SK-N-SH (cell line): Measurements from ENCODE around the gene BEND3. TPM values are rescaled to one million over a fixed set of nuclear protein-coding genes. Genes with fewer than 3 reads are reported as not detected.

Experiments
- CTCF ChIA-PET: fragments of 300-600, 350-600 bp; formaldehyde crosslinking; extraction: SDS; loops from one replicate; lab custom pipeline; 2021; lab: Yijun Ruan, JAX
- POLR2A ChIA-PET: fragments of 350-600 bp; sonication (Branson Sonifier 250); formaldehyde crosslinking; extraction: SDS; loops from one replicate; lab custom pipeline; 2020; ENCODE audit warnings: antibody characterized with exemption, inconsistent platforms; lab: Yijun Ruan, JAX
- DNase-seq: peaks from one replicate; pipeline ENCODE4 v3.0.0; 2012
- H2AFZ ChIP-seq: fragments of 200-600 bp; sonication (generic); 2 replicates; pipeline ENCODE4 v1.8.1; 2016; ENCODE audit warnings: antibody characterized with exemption, mild to moderate bottlenecking, low read depth
- H3F3A ChIP-seq: fragments of 200-600 bp; sonication (generic); replicated peaks from 2 replicates; pipeline ENCODE3; 2016; ENCODE audit warnings: antibody characterized with exemption, mild to moderate bottlenecking; ENCODE audit not compliant: insufficient read depth
- H3K27ac ChIP-seq, 2 experiments: fragments of 200-500 bp in 1 of 2; fragments of 200-600 bp in 1 of 2; sonication (Bioruptor generic) in 1 of 2; sonication (generic), shearing (Covaris generic) in 1 of 2; 2 replicates each; pipeline versions ENCODE4 v1.5.1 to v1.6.1; 2014 to 2016; ENCODE audit warnings: low read depth in 2 of 2, inconsistent platforms in 1 of 2, low read length in 1 of 2, mild to moderate bottlenecking in 1 of 2, mixed read lengths in 1 of 2
- H3K27me3 ChIP-seq: fragments of 200-600 bp; sonication (generic), shearing (Covaris generic); 2 replicates; pipeline ENCODE4 v1.6.1; 2016; ENCODE audit warnings: mixed run types; ENCODE audit not compliant: insufficient read depth
- H3K36me3 ChIP-seq, 2 experiments: fragments of 200-500 bp in 1 of 2; fragments of 200-600 bp in 1 of 2; sonication (Bioruptor generic) in 1 of 2; sonication (generic) in 1 of 2; replicated peaks in 1 of 2; 2 replicates each; pipeline versions ENCODE3 to v1.5.1; 2014 to 2016; ENCODE audit warnings: low read length in 1 of 2, mild to moderate bottlenecking in 1 of 2; ENCODE audit not compliant: insufficient read depth in 2 of 2, control insufficient read depth in 1 of 2
- H3K4me1 ChIP-seq, 2 experiments: fragments of 200-500 bp in 1 of 2; fragments of 200-600 bp in 1 of 2; sonication (Bioruptor generic) in 1 of 2; sonication (generic), shearing (Covaris generic) in 1 of 2; 2 replicates each; pipeline versions ENCODE4 v1.5.1 to v1.6.1; 2014 to 2016; ENCODE audit warnings: low read depth in 1 of 2, low read length in 1 of 2, mixed run types in 1 of 2; ENCODE audit not compliant: insufficient read depth in 2 of 2, control insufficient read depth in 1 of 2
- H3K4me2 ChIP-seq: fragments of 200-600 bp; sonication (generic), shearing (Covaris generic); 2 replicates; pipeline ENCODE4 v1.6.1; 2017; ENCODE audit warnings: mixed run types
- H3K4me3 ChIP-seq, 2 experiments: fragments of 200-500 bp in 1 of 2; fragments of 200-600 bp in 1 of 2; sonication (Bioruptor generic) in 1 of 2; sonication (generic), shearing (Covaris generic) in 1 of 2; 2 replicates each; pipeline versions ENCODE4 v1.5.1 to v1.8.1; 2014 to 2016; ENCODE audit warnings: low read depth in 2 of 2, inconsistent platforms in 1 of 2, low read length in 1 of 2, mild to moderate bottlenecking in 1 of 2, mixed read lengths in 1 of 2, moderate library complexity in 1 of 2
- H3K79me2 ChIP-seq: fragments of 200-600 bp; sonication (generic); 2 replicates; pipeline ENCODE4 v1.8.1; 2017; ENCODE audit warnings: mild to moderate bottlenecking; ENCODE audit not compliant: insufficient read depth
- H3K9ac ChIP-seq: fragments of 200-600 bp; sonication (generic); 2 replicates; pipeline ENCODE4 v1.6.1; 2017; ENCODE audit warnings: mixed run types
- H3K9me2 ChIP-seq: fragments of 200-600 bp; sonication (generic); 2 replicates; pipeline ENCODE4 v1.6.1; 2017; ENCODE audit warnings: mixed run types
- H3K9me3 ChIP-seq: fragments of 200-600 bp; sonication (generic); 2 replicates; pipeline ENCODE4 v1.6.1; 2017; ENCODE audit warnings: mixed run types, mild to moderate bottlenecking, moderate library complexity
- H4K20me1 ChIP-seq: fragments of 200-600 bp; sonication (generic); 2 replicates; pipeline ENCODE4 v1.6.1; 2017; ENCODE audit warnings: mild to moderate bottlenecking, mixed run types; ENCODE audit not compliant: insufficient read depth
- CHD2 ChIP-seq: fragments of 150-350 bp; IDR thresholded peaks from 2 replicates; pipeline ENCODE4 v1.6.1; 2018; ENCODE audit warnings: low read length; ENCODE audit not compliant: partially characterized antibody
- EP300 ChIP-seq, 2 experiments: IDR thresholded peaks; 2 replicates each; pipeline versions ENCODE4 v1.4.0 to v1.6.1; 2012; ENCODE audit warnings: borderline replicate concordance in 1 of 2, low read depth in 1 of 2, low read length in 1 of 2
- EZH2phosphoT487 ChIP-seq: fragments of 200-600 bp; sonication (generic); IDR thresholded peaks from 2 replicates; pipeline ENCODE4 v1.6.1; 2017; ENCODE audit warnings: low read depth, mixed run types, mild to moderate bottlenecking, antibody characterized with exemption, moderate library complexity, borderline replicate concordance
- FOSL2 ChIP-seq: IDR thresholded peaks from 2 replicates; pipeline ENCODE4 v1.4.0; 2012; ENCODE audit warnings: low read depth, mild to moderate bottlenecking, moderate library complexity, borderline replicate concordance
- FOXJ3 ChIP-seq: sonication (generic); formaldehyde crosslinking; IDR thresholded peaks from 2 replicates; pipeline ENCODE4 v1.5.1; 2020; ENCODE audit warnings: mild to moderate bottlenecking, missing genetic modification reagents
- FOXM1 ChIP-seq: IDR thresholded peaks from 2 replicates; pipeline ENCODE4 v1.4.0; 2012; ENCODE audit warnings: low read depth, mild to moderate bottlenecking
- GABPA ChIP-seq: IDR thresholded peaks from 2 replicates; pipeline ENCODE4 v1.4.0; 2012; ENCODE audit warnings: low read depth, mild to moderate bottlenecking
- GATA2 ChIP-seq: sonication (generic); formaldehyde crosslinking; IDR thresholded peaks from 2 replicates; pipeline ENCODE4 v1.5.0; 2020; ENCODE audit warnings: mild to moderate bottlenecking, missing genetic modification reagents
- JUND ChIP-seq: IDR thresholded peaks from 2 replicates; pipeline ENCODE4 v1.4.0; 2012
- MAX ChIP-seq: IDR thresholded peaks from 2 replicates; pipeline ENCODE4 v1.4.0; 2012; ENCODE audit warnings: low read depth
- MEF2A ChIP-seq: IDR thresholded peaks from 2 replicates; pipeline ENCODE4 v1.4.0; 2012; ENCODE audit warnings: low read depth, borderline replicate concordance
- MXI1 ChIP-seq: IDR thresholded peaks from 2 replicates; pipeline ENCODE4 v1.6.1; 2012; ENCODE audit warnings: mild to moderate bottlenecking, low read depth, low read length, improper control_type of control experiment
- NFIC ChIP-seq: IDR thresholded peaks from 2 replicates; pipeline ENCODE4 v1.4.0; 2012; ENCODE audit warnings: borderline replicate concordance
- NRF1 ChIP-seq: IDR thresholded peaks from 2 replicates; pipeline ENCODE4 v1.6.1; 2012; ENCODE audit warnings: low read depth, mild to moderate bottlenecking, low read length
- PBX3 ChIP-seq: IDR thresholded peaks from 2 replicates; pipeline ENCODE4; 2012
- POLR2AphosphoS5 ChIP-seq: IDR thresholded peaks from 2 replicates; pipeline ENCODE4 v1.6.1; 2012; ENCODE audit warnings: low read depth, low read length
- RAD21 ChIP-seq: IDR thresholded peaks from 2 replicates; pipeline ENCODE4 v1.6.1; 2012; ENCODE audit warnings: mild to moderate bottlenecking, low read length
- REST ChIP-seq: IDR thresholded peaks from 2 replicates; pipeline ENCODE4 v1.6.1; 2012; ENCODE audit warnings: mild to moderate bottlenecking, low read depth, low read length, moderate library complexity
- RFX5 ChIP-seq: IDR thresholded peaks from 2 replicates; pipeline ENCODE4 v1.6.1; 2012; ENCODE audit warnings: mild to moderate bottlenecking, improper control_type of control experiment, low read length
- RXRA ChIP-seq: IDR thresholded peaks from 2 replicates; pipeline ENCODE4 v1.4.0; 2012; ENCODE audit warnings: low read depth, mild to moderate bottlenecking, borderline replicate concordance
- SIN3A ChIP-seq: IDR thresholded peaks from 2 replicates; pipeline ENCODE4 v1.6.1; 2012; ENCODE audit warnings: low read depth, mild to moderate bottlenecking, low read length, moderate library complexity, borderline replicate concordance
- TAF1 ChIP-seq: IDR thresholded peaks from 2 replicates; pipeline ENCODE4 v1.6.1; 2012; ENCODE audit warnings: low read depth, mild to moderate bottlenecking, low read length, moderate library complexity, borderline replicate concordance
- TCF12 ChIP-seq: IDR thresholded peaks from 2 replicates; pipeline ENCODE4 v1.4.0; 2012
- USF2 ChIP-seq: fragments of 150-350 bp; IDR thresholded peaks from 2 replicates; pipeline ENCODE4 v1.6.1; 2017; ENCODE audit warnings: antibody characterized with exemption, low read length, low read depth, borderline replicate concordance
- YY1 ChIP-seq: IDR thresholded peaks from 2 replicates; pipeline ENCODE4 v1.4.0; 2012; ENCODE audit warnings: low read depth, mild to moderate bottlenecking
- ZBTB33 ChIP-seq: IDR thresholded peaks from 2 replicates; pipeline ENCODE4 v1.4.0; 2012; ENCODE audit warnings: low read depth, borderline replicate concordance
- WGBS: methylation state at CpG from one replicate; pipeline ENCODE4 v1.1.6; 2017; ENCODE audit warnings: low lambda C conversion rate; 5-methylcytosine and 5-hydroxymethylcytosine counted together
- polyA plus RNA-seq, 3 experiments: library from polyadenylated mRNA; depleted of rRNA; stranded (reverse); fragments of >200 nt; gene quantifications; 2 replicates each; pipeline ENCODE4 v1.2.3, GENCODE V29; 2012

The BEND3 gene
- polyA plus RNA-seq, 1 of the 3 experiments (the other 2 are of a cell fraction) = 1.0 TPM

- H3K9ac ChIP-seq = peak overlapping the region; percentile 38; the same call in 1 of the 2 replicates
- no peaks in the 10 kb centered on the region for H4K20me1 ChIP-seq
- no peaks in the 10 kb centered on the region for H3K79me2 ChIP-seq
- peak overlapping the region; percentile 65 for H3K4me2 ChIP-seq
- POLR2A ChIA-PET = interaction anchor here (0.7 to 1.1 kb wide), 7 partner anchors 12 to 539 kb away, joined by 3 to 4 read pairs (median 4); partner anchors contain the start of gene MTRES1
- no peaks in the 10 kb centered on the region for H3K36me3 ChIP-seq
- no peaks in the 10 kb centered on the region for H3K9me2 ChIP-seq
- peaks cover 10 to 16% of the 10 kb centered on the region in 2 experiments; a peak in 2 of 4 replicates for H3K4me1 ChIP-seq
- peak; percentile 96 for DNase-seq
- CTCF ChIA-PET = interaction anchor here (0.6 to 1.7 kb wide), 34 partner anchors 11 to 690 kb away, joined by 3 to 17 read pairs (median 4); partner anchors contain the start of genes MTRES1 and PDSS2
- H2AFZ ChIP-seq = peak overlapping the region; percentile 77; the same call in 1 of the 2 replicates
- H3K9me3 ChIP-seq = no peaks in the 10 kb centered on the region
- peaks cover 7% of the 10 kb centered on the region for H3F3A ChIP-seq
- no peaks in the 10 kb centered on the region; the same call in 1 of the 2 replicates for H3K27me3 ChIP-seq
- H3K4me3 ChIP-seq = peak overlapping the region; percentile 56 to 62
- H3K27ac ChIP-seq = peak overlapping the region; percentile 33 to 93; a peak in 3 of 4 replicates
- WGBS = 17% methylated on average over 2 of the region's 116 CpGs
- TF ChIP-seq REST (no peak), EP300 (IDR thresholded peaks at IDR 0.05; ENCODE audit: borderline replicate concordance in 1 of 2, low read depth in 1 of 2, low read length in 1 of 2) (no peak; a peak in 1 of 4 replicates), ZBTB33 (no peak), MAX (peak; percentile 53; the same call in 1 of the 2 replicates), CHD2 (peak; percentile 50), GABPA (no peak), EZH2phosphoT487 (no peak), NRF1 (no peak), USF2 (no peak), RFX5 (0 out of 2 replicates have a peak, but pooled peaks have one; percentile 26), FOXJ3 (CRISPR knock-in tag) (no peak), PBX3 (no peak), POLR2AphosphoS5 (no peak), GATA2 (CRISPR knock-in tag) (no peak), MXI1 (no peak), YY1 (no peak), SIN3A (peak; percentile 80; the same call in 1 of the 2 replicates), NFIC (no peak; the same call in 1 of the 2 replicates), TAF1 (0 out of 2 replicates have a peak, but pooled peaks have one; percentile 22), FOSL2 (no peak), RAD21 (peak; percentile 67), MEF2A (no peak), FOXM1 (no peak), RXRA (no peak), JUND (no peak), TCF12 (no peak)
Observed at GRCh38 chr6:107114213-107114925, 946 bp downstream of the BEND3 start.
